Endometrium (tissue), 2 donors: Measurements from ENCODE around the gene THUMPD2.

Source experiments
- FAIRE-seq: peaks from 2 replicates; lab custom pipeline; 2012; peaks lifted over from hg19 to GRCh38; lab: Jason Lieb, UNC
- donor health status: control.
- donor health status: control.

Gene THUMPD2

GRCh38 chr2:39715822-39716221, 63.2 kb downstream of the THUMPD2 start:
- no peak for FAIRE-seq

DNA sequence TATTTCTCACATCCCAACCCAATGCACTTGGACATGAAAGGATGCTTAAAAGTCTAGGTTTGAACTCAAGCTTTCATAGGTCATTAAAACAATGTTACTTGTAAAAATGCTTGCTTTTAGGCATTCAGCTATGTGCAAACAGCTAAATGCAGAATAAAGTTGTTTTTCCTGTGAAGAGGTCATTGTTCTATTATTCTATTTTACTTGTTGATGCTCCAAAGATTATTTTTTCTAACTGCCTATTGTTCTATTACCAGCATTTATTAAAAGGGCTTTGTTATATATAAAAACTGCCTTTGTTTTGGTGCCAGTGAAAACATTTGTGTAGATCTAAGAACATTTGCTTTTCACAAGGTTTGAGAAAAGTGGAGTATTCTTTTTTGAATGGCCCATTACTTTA, 64.0 kb downstream of the THUMPD2 start:
- peak; percentile 12 for FAIRE-seq

GRCh38 chr2:39712953-39713352, 66.1 kb downstream of the THUMPD2 start:
- FAIRE-seq, result no peak

DNA sequence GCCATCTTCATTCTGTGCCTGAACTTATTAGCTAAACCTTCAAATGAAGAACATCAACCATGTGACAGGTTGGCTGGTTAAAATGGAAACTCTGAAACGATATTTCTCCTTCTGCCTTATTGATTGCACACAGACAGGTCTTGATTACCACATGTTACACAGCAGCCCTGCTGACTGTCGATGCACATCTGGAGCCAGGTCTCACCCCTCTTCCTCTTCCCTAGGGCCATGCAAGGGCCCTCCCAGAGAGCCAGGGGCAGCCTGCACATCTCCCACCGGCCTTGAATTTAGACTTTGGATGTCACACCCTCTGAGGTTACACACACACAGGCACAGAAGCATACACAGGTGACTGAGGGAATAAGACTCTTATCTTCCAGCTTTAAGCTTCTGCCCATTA, 68.3 kb downstream of the THUMPD2 start:
- FAIRE-seq, result no peak

DNA sequence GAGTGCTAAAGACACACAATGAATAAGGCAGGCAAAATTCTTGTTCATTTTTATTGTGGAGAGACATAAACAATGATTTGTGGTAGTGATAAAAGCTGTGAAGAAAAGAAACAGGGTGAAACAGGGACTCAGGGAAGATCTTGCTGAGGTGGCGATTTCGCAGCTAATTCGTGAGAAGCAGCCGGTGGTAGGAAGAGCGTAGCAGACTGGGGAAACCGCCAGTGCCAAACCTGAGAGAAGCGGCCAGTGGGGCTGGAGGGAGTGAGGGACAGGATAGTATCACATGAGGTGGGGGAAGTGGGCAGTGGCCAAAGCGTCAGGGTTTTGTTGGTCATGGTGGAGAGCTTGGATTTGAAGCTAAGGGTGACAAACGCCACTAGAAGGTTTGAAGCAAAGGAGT, 71.1 kb downstream of the THUMPD2 start:
- FAIRE-seq, result no peak

- FAIRE-seq, result no peak
Observed at GRCh38 chr2:39706945-39707344, 72.1 kb downstream of the THUMPD2 start.

- FAIRE-seq, result no peak
Observed at GRCh38 chr2:39706312-39706711, 72.7 kb downstream of the THUMPD2 start.

GRCh38 chr2:39705638-39706037, 73.4 kb downstream of the THUMPD2 start:
- FAIRE-seq, result no peak

GRCh38 chr2:39704540-39704939, 74.5 kb downstream of the THUMPD2 start:
- FAIRE-seq, result no peak

- no peak for FAIRE-seq
Observed at GRCh38 chr2:39703181-39703872, 75.7 kb downstream of the THUMPD2 start.

DNA sequence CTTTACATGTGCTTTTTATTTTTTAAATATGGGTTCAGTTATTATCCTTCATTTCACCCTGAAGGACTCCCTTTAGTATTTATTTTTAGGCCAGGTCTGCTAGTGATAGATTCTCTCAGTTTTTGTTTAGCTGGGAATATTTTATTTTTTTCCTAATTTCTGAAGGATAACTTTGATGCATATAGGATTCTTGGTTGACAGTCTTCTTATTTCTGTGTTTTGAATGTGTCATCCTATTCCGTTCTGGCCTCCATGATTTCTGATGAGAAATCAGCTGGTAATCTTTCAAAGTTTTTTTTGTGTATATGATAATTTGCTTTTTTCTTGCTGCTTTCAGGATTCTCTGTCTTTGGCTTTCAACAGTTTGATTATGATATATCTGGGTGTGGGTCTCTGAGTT, 77.9 kb downstream of the THUMPD2 start:
- no peak for FAIRE-seq

DNA sequence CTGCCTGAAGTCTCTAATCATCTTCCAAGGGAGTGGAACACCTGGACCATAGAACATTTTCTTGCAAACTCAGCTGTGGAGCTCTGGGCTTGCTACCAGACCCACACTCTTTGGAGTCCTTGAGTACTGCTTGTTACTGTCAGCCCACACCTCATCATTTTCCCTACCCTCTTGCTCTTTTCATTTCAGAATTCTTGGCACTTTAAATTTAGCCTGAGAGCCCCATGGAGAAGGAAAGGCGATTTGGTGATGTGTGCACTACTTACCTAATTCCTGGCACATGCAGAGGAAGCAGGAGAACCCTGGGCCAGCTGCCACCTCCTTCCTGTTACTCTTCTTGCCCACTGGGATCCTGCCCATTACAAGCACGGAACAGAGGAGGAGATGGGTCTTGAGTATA, 81.6 kb downstream of the THUMPD2 start:
- FAIRE-seq, result no peak

DNA sequence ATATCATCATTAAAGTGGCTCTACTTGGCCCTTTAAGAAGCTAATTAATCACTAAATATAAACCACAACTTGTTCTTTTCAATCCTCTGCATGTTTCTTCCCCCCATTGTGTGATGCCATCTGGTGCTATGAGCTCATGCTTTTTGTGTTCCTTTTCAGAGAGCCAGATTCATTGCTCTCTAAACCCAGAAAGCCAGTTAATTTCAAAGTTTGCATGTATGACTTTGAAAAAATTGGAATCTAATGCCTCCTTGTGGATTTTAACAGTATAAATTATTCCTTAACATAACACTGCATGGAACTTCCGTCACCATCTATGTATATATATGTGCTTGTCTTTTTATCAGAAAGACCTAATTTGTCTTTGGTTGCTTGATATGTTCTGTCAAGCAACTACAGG, 82.2 kb downstream of the THUMPD2 start:
- FAIRE-seq, result no peak

GRCh38 chr2:39696101-39696553, 82.9 kb downstream of the THUMPD2 start:
- no peak for FAIRE-seq

DNA sequence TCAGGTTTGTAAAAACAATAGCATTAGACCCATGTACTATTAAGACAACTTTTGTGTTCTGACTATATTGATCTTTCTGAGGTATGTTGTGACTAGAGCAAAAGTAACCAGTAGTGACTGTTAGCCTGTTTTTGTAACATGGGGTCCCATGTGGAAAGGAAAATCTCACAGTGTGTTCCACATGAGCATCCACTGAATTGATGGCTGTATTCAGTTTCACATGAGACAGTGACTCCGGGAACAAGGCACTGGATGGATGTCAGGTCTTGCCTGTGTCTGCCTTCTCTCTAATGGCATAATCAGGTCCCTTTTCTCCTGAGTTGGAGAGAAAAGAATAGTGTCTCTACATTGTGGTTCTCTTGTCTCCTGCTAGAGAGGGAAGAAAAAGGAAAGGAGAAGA, 85.8 kb downstream of the THUMPD2 start:
- no peak for FAIRE-seq

- no peak for FAIRE-seq
Observed at GRCh38 chr2:39689876-39690275, 89.2 kb downstream of the THUMPD2 start.

DNA sequence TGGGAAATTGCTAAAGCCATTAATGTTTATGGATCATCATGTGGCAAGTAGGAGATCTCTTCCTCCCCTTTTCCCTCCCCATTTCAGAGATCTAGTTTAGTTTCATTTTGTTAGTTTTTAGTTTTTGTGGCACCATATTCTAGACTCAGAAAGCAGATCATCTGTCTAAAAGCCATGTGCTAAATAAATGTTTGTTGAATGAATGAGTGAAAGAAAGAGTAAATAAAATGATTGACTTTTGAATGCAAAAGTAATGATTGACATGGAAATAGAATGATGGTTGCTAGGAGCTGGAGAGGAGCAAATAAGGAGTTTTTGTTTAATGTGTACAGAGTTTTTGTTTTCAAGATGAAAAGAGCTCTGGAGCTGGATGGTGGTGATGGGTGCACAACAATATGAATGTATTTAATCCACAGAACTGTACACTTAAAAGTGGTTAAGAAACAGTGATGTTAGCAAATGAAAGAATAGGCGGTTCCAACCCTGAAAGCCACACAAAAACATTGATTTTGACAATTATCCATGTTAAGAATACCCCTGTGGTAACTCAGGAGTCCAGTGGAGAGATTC, 89.7 kb downstream of the THUMPD2 start:
- FAIRE-seq, result no peak

DNA sequence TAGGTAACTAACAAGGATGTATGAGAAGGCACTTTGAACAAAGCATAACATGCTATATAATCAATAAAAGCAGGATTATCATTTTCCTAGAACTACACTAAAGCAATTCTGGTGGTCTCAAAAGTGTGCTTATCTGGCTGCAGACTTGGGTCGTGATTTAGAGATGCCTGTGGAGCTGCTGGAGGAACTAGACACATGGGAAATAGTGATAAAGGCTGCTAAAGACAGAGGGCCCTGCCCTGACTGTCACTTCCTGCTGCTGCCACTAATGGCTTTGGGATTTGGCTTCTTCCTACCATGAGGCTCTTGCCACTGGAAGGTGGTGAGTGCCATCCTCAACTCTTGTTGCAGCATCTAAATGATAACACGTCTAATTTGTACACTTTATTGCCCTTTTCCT, 90.9 kb downstream of the THUMPD2 start:
- no peak for FAIRE-seq

DNA sequence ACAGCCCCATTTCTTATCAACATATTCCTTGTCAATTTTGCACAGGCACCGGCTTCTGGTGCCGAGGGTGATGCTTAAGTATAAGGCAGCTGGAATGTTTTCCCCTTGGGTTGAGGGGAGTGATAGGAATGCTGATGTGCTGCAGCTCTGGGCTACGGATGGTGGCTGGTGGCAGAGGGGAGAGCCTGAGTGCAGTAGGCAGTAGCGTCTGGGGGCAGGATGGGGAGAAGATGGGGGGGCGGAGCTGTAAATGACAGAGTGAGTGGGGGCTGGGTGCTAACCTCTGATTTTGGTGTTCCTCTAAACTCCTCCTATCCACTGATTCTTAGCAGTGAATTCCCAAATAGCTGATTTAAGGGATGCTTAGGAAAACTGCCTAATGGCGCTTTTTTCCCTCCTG, 92.6 kb downstream of the THUMPD2 start:
- FAIRE-seq, result no peak
